Measurements from ENCODE around the gene RANGRF. TPM values are rescaled to one million over a fixed set of nuclear protein-coding genes. Genes with fewer than 3 reads are reported as not detected.

Gene RANGRF
- total RNA-seq, 1 donor, result 18.9 TPM

DNA sequence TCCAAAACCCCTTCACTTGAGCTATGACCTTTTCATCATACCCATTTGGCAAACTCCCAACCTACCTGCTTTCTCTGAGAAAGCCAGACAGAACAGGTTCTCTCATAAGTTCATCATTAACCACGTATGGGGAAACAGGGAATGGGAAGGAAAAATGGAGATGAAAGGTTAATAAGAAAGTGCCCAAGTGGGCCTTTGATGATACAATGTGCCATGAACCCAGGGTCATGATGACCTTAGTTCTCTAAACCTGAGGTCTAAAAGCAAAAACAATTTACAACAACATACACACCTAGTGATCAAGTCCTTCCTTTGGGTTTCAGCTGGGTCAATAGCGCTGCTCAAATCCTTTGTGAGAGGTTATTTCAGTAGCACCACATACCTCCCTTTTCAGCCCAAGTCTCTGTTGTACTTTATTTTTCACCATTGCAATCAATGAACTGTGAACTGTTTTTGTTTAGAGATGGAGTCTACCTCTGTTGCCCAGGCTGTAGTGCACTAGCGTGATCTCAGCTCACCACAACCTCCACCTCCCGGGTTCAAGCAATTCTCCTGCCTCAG lies 14.5 kb upstream of the RANGRF start:
- DNase-seq (ENCODE audit: low read depth in 2 of 3, low spot score in 2 of 3), result no peak

DNA sequence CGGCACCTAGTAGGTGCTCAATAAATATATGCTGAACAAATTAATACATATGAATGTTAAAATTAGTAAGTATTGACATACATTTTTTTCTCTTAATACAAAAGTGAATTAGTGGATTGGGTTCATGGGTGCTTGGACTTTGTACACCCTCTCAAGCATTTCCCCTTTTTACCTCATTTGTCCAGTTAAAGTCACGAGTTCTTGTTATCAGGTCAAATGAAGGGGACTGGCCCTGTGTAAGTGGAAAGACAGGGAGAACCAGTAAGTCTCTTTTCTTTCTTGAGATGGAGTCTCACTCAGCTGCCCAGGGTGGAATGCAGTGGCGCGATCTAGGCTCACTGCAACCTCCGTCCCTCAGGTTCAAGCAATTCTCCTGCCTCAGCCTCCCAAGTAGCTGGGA lies 13.7 kb upstream of the RANGRF start:
- no peak for DNase-seq (ENCODE audit: low read depth in 2 of 3, low spot score in 2 of 3)

GRCh38 chr17:8275421-8276290 lies 12.8 kb upstream of the RANGRF start:
- no peak for DNase-seq (ENCODE audit: low read depth in 2 of 3, low spot score in 2 of 3)

DNA sequence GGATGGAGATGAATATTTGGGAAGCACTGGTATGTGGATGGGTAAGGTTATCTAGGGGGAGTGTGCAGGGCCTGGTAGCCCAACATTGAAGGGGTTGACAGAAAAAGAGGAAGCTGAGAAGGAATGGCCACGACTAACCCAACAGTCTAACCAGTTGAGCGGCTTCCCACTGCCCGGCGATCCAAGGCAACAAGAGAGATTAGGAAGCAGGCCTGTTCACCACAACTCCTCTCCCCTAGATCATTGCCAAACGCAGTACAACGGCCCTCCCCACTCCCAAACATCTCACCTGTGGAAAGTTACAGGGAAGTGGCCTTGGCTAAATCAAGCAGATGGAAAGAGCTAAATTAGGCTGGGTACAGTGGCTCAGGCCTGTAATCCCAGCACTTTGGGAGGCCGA lies 11.2 kb upstream of the RANGRF start:
- DNase-seq (ENCODE audit: low read depth in 2 of 3, low spot score in 2 of 3), result no peak

- no peak for DNase-seq (ENCODE audit: low read depth in 2 of 3, low spot score in 2 of 3)
These were observed 6.1 kb upstream of the RANGRF start for GRCh38 chr17:8282345-8282744.

- DNase-seq (ENCODE audit: low read depth in 2 of 3, low spot score in 2 of 3), result no peak
These were observed 5.1 kb upstream of the RANGRF start for GRCh38 chr17:8283356-8283755.

DNA sequence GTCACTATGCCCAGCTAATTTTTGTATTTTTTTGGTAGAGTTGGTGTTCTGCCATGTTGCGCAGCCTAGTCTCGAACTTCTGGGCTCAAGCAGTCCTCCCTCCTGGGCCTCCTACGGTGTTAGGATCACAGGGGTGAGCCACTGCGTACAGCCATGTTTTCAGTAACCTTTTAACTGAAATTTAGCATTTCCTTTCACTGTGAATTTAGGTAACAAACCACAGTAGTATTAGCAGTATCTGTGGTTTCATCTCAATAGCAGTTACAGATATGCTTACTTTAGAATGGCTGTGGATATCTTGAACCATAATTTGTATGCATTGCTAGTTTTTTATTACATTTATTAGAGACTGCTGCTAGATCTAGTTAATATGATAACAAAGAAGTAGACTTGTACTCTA lies 4.3 kb upstream of the RANGRF start:
- DNase-seq (ENCODE audit: low read depth in 2 of 3, low spot score in 2 of 3), result no peak

GRCh38 chr17:8285270-8286181 lies 2.9 kb upstream of the RANGRF start:
- DNase-seq (ENCODE audit: low read depth in 2 of 3, low spot score in 2 of 3), result peak in 2 of 3 donors; percentile 68 to 75

DNA sequence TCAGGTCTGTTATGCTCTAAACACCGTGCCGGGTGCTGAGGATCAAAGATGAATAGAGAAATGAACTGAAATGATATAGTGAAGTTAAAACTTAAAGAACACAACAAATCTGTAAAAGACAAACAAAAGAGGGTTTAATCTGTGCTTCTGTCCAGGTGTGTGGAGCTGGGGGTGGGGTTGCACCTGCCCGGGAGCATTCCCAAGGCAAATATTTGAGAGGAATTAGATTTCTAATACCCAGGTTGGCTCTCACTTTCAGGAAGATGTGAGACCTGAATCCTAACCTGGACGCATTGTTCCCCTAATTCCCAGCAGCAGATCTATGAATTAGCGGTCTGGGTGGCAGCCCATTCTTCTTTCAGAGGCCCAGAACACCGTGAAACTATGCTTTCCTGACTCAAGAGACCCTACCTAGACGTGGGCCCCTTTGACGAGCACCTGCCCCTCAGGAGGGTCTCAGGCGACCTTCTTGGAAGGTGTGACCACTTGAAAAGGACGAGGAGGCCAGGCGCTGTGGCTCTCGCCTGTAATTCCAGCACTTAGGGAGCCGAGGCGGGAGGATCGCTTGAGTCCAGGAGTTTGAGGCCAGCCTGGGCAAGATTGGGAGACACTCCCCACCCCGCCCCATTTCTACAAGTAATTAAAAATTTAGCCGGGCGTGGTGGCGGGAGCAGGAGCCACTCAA lies 677 bp upstream of the RANGRF start:
- DNase-seq (ENCODE audit: low read depth in 2 of 3, low spot score in 2 of 3), result no peak

- DNase-seq (ENCODE audit: low read depth in 2 of 3, low spot score in 2 of 3), result no peak
These were observed 580 bp downstream of the RANGRF start for GRCh38 chr17:8289103-8289397.

- DNase-seq (ENCODE audit: low read depth in 2 of 3, low spot score in 2 of 3), result no peak
These were observed 1.6 kb downstream of the RANGRF start for GRCh38 chr17:8290043-8290442.

DNA sequence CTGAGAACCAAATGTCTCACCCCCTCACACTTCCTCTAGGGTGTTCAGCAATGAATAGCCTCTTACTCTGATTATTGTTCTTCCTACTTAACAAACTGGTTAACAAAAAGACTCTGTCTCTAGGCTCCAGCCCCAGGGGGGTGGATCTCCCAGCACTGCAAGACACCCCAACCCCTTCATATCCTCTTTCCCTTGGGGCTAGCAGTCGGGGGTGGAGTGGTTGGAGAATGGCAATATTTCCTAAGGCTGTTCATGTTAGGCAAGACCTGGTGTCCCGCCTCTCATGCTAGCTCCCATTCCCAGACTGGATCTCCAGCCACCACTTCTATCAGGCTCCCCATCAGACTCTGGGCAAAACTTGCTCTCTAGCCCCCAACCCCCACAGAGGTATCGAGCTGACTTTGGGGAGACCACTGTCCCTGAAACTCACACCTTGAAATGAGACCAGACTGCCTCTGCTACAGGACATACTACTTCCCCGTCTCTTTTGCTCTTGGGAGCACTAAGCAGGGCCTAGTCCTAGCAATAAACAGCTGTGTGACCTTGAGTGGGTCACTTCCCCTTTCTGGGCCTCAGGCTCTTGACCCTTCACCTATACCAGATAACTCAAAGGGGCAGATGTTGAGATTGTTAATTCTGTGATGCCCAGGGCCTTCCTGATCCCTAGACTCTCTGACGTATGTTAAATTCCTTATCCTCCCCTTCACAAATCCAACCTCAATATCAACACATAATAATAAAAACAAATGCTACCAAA lies 4.3 kb downstream of the RANGRF start:
- DNase-seq (ENCODE audit: low read depth in 2 of 3, low spot score in 2 of 3), result no peak

DNA sequence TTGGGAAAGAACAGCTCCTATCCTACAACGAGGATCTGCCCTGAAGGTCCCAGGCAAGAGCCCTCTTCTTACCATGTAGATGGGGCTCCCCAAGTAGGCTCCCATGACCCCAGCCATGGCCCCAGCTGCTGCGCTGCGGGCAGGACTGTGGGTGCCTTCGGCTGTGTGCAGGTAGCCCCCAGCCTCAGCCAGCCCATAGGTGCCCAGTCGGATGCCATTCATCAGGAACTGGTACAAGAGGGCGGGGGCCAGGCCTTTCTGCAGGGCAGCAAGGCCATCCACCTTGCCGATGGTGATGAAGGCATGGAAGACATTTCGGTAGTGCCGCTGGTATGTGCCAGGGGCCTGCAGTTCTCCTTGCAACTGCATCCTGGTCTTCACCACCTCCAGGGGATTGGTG lies 5.9 kb downstream of the RANGRF start:
- no peak for DNase-seq (ENCODE audit: low read depth in 2 of 3, low spot score in 2 of 3)

GRCh38 chr17:8294814-8295316 lies 6.4 kb downstream of the RANGRF start:
- DNase-seq (ENCODE audit: low read depth in 2 of 3, low spot score in 2 of 3), result no peak

DNA sequence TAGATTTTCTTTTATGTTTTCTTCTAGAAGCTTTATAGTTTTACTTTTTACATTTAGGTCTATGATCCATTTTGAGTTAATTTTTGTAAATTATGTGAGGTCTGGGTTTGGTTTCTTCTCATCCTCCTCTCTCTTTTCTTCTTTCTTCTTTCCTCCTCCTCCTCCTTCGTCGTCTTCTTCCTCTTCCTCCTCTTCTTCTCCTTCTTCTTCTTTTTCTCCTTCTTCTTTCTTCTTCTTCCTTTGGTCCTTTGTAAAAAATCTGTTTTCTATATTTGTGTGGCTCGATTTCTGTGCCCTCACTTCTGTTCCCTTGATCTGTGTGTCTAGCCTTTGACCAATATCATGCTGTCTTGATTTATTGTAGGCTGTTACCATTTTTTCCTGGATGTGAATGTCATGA lies 11.8 kb downstream of the RANGRF start:
- DNase-seq (ENCODE audit: low read depth in 2 of 3, low spot score in 2 of 3), result no peak

GRCh38 chr17:8300627-8301242 lies 12.3 kb downstream of the RANGRF start:
- peak; percentile 52 to 78 (median 63) for DNase-seq (ENCODE audit: low read depth in 2 of 3, low spot score in 2 of 3)

- DNase-seq (ENCODE audit: low read depth in 2 of 3, low spot score in 2 of 3), result no peak
These were observed 22.2 kb downstream of the RANGRF start for GRCh38 chr17:8310601-8311123.

- DNase-seq (ENCODE audit: low read depth in 2 of 3, low spot score in 2 of 3), result no peak
These were observed 22.8 kb downstream of the RANGRF start for GRCh38 chr17:8311131-8311790.

- DNase-seq (ENCODE audit: low read depth in 2 of 3, low spot score in 2 of 3), result no peak
These were observed 23.8 kb downstream of the RANGRF start for GRCh38 chr17:8312251-8312650.
